HG03520 (cell line): ENCODE measurements around the gene GTF2H2.
"Not testable (repeated sequence)": the region's sequence is repeated elsewhere in the genome, so short reads cannot be mapped to it uniquely, and the experiment has no call there.

Source experiments
- ATAC-seq: cut with Tn5 transposase; IDR thresholded peaks from one replicate; pipeline ENCODE4 v1.9.1; 2021; ENCODE audit warnings: mild to moderate bottlenecking, moderate library complexity; ENCODE audit not compliant: unreplicated experiment

Gene GTF2H2

DNA sequence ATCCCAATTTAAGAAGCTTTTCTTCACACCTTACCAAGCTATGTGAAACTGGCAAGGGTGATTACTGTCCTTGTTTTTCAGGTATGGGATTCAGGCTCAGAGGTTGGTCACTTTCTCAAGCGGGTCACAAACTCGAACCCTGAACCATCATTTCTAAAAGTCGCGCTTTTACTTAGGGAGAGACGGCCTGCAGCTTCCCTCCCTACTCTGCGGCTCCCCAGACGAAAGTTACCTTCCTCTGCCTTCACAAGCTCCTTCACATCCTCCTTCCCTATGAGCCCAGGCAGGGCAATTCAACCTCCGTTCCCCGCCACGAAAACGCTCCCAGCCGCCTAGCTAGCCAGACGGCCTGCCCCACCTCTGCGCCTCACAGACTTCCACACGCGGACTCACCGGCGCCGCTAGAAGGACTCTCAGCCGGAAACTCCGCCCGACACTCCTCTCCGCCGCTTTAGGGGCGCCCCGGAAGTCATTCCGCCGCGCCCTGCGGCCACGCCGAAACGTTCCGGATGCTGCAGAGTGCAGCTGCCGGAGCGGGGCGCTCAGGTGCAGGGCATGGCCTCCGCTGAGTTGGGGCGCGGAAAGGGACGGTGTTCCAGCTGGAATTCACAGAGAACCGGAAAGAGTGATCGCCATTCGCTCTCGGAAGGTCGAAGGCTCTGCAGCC is at the start of gene GTF2H2:
GTF2H2 (minus strand) TSS at position 415 of the 667 bp plus-strand sequence. CDS start 4,913 bp downstream, outside the sequence.
- peak; percentile 96 for ATAC-seq

DNA sequence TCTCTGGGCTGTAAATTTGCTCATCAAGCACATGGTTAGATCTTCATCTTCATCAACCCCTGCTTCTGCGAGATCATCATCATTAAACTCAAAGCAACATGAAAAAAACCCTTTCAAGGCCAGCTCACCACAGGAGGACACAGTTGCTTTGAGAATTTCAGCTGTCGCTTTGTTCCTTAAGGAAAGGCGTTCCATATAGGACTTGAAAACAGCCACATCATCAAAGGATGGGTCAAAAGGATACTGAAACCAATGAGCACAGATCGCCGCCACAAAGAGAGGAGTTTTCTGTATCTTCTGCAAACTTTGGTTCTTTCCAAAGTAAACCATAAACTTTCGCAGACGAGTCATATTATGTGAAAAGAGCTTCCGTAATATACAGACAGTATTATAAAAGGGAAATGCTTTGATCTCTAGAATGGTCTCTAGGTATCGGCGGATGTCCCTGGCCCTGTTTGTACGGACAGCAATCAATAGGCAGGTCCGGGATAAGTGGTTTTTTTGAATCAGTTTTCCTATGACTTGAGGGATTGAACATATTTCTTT is 42.3 kb upstream of the GTF2H2 start:
- ATAC-seq = not testable (repeated sequence)

DNA sequence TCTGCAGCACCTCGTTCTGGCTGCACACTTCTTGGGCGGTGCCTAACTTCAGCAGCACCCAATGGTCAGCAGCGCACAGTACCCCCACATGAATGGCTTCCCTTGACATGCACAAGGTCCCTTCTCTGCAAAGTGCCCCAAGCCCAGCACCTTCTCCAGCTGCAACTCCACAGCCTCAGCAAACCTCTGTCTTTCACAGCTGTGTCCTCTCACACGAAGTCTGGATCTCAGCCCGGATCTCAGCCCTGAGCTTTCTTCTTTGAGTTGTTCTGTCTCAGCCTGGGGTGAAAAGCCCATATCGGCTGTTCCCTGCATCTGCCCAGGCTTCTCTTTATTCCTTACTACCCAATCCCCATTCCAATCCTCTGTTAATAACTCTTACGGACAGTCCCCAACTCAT is 32.5 kb upstream of the GTF2H2 start:
- not testable (repeated sequence) for ATAC-seq

DNA sequence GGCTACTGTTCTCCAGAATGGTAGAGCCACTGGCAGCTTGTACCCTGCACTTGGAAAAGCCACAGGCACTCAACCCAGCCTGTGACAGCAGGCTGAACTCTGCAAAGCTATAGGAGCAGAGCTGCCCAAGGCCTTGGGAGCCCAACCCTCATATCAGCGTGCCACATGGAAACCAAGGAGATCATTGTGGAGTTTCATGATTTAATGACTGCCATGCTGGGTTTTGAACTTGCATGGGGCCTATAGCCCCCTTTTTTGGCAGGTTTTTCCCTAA is 30.4 kb upstream of the GTF2H2 start:
- not testable (repeated sequence) for ATAC-seq

DNA sequence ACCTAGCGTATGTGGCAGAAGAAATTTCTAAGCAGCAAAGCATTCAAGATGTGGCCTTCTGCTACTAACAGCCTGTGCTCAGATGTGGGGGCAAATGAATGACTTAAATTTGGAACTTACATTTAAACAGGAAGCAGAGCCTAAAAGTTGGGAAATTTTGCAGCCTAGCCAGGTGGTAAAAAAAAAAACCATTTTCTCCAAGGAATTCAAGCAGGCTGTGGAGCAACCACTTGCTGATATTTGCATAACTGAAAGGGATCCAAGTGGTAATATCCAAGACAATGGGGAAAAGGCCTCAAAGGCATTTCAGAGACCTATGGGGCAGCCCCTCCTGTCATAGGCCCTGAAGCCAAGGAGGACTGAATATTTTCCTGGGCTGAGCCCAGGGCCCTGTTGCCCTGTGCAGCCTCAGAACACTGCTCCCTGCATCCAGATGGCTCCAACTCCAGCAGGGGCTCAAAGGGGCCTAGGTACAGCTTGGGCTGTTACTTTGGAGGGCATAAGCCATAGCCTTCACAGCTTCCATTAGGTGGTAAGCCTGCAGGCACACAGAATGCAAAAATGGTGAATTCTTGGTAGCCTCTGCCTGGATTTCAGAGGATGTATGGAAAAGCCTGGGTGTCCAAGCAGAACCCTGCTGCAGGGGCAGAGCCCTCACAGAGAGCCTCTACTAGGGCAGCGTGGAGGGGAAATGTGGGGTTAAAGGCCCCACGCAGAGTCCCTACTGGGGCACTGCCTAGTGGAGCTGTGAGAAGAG is 29.9 kb upstream of the GTF2H2 start:
- ATAC-seq = not testable (repeated sequence)

DNA sequence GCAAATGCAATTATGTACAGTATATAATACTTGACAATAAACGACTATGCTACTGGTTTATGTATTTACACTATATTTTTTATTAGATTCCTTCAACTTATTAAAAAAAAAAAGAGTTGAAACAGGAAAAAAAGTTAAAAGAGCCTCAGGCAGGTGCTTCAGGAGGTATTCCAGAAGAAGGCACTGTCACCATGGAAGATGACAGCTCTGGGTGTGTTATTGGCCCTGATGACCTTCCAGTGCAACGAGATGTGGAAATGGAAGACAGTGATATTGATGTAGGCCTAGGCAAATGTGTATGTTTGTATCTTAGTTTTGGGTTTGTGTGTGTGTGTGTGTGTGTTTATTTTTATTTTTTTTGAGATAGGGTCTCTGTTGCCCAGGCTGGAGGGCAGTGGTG is 22.3 kb upstream of the GTF2H2 start:
- ATAC-seq = not testable (repeated sequence)

DNA sequence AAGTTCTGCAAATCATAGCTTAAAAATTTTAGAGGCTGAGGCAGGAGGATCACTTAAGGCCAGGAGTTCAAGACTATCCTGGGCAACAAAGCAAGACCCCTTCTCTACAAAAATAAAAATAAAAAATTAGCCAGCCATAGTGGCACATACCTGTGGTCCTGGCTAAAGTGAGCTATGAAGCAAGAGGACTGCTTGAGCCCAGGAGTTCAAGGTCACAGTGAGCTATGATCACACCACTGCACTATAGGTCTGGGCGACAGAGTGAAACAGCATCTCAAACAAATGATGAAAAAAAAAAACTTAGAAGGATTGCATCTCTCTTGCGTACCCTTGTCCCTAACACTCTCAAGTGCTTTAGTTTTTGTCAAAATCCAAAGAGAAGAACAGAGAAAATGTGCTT is 21.3 kb upstream of the GTF2H2 start:
- ATAC-seq = not testable (repeated sequence)

DNA sequence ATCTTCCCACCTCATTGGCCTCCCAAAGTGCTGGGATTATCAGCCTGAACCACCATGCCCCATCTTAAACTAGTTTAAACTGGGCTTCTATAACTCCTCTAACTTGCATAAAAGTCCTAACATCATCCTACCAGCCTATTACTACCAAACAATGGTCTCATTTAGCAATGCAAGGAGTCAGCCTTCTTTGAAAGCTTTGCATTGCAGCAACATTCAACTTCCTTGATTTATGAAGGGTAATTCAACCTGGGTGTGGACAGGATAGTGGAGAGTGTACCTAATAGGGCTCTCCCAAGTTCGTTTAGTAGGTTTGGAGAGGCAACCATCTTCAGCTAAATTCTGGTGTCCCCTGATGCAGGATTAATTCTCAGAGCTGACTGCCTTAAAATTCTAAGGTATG is 18.7 kb upstream of the GTF2H2 start:
- ATAC-seq = not testable (repeated sequence)

DNA sequence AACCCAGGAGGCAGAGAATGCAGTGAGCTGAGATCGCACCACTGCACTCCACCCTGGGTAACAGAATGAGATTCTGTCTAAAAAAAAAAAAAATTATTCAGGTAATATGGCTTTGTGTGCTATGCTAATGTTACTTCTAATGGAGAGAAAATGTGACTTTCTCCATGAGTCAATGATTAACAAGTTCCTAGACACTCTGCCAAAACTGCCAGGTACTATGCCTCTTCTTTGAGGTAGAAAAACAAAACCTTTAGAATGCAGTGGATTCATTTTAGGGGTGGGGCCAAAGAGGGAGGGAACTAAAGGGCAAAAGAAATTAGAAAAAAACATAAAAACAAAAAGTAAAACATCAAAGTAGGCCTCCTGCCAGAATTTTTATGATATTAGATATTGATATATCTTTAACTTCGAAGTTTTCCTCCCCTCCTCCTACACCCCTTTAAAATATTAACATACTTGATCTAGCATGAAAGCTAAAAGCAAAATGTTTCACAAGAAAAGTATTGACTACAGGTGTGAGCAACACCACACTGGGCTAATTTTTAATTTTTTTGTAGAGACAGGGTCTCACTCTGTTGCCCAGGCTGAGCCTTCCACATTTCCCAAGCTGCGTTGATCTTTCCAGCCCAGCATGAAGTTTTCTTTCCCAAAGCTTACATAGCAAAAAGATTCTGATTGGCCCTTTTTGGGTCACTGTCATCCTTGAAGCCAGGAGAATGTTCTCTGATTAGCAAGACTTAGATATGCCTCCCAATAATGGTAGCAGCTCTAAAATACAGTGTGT is 17.0 kb upstream of the GTF2H2 start:
- not testable (repeated sequence) for ATAC-seq

DNA sequence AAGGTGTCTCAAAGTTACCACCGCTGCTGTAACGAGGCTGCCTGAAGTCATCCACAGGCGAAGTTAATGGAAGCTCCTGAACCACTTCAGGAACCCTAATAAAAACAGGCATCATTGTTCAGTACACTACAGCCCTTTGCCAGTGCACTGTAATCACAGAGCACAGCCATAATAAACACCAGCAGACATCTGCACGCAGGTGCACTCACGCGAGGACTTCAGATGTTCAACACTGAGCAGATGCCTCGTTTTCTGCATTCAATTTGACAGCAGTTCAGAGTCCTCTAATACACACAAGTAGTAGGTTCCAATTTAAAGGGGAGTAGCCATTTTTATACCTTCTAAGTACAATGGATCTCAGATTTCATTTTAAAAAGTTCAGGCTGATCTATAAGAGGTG is 15.4 kb upstream of the GTF2H2 start:
- ATAC-seq = not testable (repeated sequence)

DNA sequence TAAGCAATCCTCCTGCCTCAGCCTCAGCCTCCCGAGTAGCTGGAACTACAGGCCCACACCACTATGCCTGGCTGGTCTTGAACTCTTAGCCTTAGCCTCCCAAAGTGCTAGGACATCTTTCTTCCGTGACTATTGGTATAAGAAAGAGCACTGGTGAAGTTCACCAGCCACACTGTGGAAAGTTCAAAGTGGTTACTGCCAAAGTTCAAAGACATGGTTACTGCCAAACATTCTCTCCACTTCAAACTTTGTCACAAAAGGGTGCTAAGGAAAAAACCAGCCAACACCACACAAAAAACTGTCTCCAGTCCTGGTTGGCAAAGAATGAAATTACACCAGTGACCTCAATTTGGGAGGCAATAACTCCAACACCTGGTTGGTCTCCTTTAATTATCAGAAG is 14.9 kb upstream of the GTF2H2 start:
- not testable (repeated sequence) for ATAC-seq

DNA sequence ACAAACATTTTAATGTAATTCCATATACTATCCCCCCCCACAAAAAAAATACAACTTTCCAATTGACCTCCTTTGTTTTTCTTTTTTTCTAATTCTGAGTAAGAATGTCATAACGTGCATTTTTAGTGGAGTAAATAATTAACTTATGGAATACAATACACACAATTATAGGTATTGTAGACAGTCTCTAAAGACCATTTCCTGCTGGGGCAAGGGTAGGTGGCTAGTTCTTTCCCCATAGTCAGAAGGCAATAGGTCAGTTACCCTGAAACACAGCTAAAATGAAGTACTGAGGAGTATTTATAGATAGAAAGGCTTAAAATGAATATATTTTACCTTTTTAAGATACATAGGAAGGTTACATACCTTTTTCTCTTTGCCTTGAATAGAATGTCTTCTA is 6.2 kb downstream of the GTF2H2 start:
- not testable (repeated sequence) for ATAC-seq

DNA sequence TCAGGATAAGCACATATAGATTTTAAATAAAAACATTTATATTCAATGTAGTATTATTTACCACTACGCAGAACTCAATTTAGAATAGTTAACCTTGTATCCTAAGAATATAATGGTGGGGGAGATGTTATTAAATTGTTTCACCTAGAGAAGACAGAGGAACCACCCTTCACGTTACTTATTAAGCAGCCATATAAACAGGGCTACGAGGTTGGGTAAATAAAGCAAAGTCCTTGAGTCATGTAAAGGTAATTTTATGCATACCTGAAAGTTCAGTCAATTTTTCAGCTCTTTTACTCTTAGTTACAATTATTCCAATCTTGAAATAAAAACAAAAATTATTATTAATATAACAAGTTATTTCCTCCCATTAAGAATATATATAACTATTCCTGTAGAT is 8.1 kb downstream of the GTF2H2 start:
- not testable (repeated sequence) for ATAC-seq

DNA sequence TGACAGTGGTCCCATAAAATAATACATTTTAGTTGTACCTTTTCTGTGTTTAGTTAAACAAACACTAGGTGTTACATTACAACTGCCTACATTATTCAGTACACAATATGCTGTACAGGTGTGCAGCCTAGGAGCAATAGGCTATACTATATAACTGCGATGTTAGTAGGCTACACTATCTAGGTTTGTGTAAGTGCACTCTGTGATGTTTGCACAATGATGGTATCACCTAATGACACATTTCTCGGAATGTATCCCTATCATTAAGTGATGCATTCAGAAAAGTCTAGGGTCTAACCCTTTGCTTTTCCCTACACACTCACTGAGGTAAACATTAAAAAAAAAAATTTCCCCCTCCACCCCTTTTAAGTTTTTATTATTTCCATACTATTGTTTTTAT is 22.7 kb downstream of the GTF2H2 start:
- not testable (repeated sequence) for ATAC-seq

DNA sequence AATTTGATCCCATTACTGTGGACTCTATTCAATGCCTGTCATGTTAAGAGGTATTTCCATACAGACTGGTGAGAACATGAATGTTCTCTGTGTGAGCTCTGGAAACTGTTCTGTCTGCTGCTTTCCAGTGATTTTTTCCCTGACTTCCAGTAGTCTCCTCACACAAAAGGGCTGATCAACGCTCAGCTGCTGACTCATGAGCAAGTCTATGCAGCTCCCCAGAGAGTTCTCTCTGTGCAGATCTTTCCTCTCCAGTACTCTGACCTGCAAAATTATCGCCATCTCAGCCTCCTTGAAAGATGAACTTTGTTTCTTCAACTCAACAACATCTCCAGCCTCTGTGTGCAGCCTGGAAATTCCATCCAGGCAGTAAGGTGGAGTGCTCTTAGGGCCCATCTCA is 23.3 kb downstream of the GTF2H2 start:
- ATAC-seq = not testable (repeated sequence)

DNA sequence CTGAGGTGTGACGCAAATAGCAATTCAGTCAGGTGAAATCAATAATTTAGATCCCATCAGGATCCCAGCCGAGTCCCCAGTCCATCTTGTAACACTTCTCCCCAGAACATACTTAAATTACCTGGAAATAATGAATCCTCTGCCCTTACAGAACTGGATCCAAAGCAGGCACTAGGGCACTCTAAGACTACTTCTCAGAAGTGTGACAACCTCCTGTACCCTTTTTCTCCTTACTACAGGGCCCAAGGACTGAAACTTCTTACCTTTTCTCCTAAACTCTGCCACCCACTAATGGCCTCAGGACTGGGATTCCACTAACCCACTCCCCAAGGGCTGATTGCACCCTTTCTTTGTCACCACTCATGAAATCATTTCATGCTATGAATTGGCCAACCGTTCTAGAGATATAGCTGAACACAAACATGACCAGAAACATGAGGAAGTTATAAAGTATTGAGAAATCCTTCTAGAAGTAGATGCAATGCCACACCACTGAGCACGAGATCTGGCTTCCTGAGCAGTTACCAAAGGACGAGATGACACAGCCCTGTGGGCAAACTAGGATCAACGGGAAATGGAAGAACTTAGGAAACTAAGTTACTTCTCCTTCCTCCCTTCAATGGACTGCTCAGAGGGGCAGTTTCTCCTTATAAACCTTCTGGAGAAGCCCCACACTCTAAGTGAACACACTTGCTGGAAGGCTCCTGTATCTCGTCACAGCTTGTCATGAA is 36.3 kb downstream of the GTF2H2 start:
- ATAC-seq = not testable (repeated sequence)

DNA sequence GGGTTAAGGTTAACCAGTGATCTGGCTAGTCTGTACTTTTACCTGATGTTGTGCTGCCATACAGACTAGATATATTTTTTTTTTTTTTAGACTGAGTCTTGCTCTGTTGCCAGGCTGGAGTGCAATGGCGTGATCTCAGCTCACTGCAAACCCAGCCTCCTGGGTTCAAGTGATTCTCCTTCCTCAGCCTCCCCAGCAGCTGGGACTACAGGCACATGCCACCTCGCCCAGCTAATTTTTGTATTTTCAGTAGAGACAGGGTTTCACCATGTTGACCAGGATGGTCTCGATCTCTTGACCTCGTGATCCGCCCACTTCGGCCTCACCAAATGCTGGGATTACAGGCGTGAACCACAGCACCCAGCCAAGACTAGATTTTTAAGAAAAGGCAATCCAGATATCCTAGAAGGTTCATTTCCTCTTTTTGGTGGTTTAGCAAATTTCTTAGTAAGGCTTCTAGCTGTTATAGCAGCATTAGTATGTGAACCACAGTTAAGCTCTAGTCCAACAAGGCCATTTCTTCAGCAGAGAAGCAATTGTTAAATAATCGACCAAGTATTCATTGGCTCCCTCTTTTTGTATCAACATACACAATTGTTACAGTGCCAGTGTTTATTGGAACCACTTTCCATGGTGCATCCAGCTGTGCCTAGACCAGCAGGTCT is 42.1 kb downstream of the GTF2H2 start, which contains the start of gene NAIP:
NAIP (minus strand) TSS at position 51 of the 665 bp plus-strand sequence. CDS start 12,424 bp downstream, outside the sequence.
- peak; percentile 64 for ATAC-seq

DNA sequence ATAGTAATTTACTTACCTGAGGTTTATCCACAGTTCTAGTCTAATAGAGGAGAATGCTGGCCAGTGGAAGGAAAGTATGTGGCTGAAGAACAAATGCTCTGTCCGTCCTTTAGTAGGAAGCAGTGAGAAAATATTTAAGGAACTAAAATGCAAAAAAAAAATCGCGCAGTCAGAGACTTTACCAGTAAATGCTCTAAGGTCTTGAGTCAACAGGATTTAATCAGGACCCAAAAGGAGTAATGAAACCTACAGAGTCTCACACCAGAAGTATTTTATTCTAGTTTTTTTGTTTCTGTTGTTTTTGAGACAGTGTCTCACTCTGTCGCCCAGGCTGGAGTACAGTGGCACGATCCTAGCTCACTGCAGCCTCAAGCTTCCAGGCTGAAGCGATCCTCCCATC is 46.8 kb downstream of the GTF2H2 start:
- not testable (repeated sequence) for ATAC-seq

DNA sequence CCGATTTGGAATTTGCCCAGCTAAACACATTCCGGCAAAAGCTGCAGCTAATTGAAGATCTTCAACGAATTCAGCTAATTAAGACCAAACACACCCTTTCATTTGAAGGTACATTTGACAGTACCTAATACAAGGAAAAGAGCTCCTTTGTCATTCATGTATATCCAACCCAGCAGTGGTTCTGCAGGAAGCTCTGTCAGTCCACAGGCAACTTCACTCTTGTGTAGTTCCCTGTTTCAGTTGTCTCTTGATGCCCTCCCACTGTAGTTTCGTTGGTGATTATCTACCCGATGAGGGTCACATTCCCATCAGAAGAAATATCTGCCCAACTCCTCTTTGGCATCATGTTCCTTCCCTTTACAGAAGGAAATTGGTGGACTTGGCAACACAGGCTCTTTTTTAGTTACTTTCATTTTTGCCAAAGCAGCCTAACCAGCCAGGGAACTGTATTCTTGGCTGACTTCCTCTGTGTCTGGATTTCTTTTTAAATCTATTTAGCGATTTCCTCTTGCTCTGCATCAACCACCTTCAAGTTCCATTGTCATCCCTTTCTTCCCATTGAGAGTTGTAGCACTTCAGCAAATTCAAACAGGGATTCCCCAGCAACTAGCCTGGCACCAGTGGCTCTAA is 49.0 kb downstream of the GTF2H2 start:
- not testable (repeated sequence) for ATAC-seq

DNA sequence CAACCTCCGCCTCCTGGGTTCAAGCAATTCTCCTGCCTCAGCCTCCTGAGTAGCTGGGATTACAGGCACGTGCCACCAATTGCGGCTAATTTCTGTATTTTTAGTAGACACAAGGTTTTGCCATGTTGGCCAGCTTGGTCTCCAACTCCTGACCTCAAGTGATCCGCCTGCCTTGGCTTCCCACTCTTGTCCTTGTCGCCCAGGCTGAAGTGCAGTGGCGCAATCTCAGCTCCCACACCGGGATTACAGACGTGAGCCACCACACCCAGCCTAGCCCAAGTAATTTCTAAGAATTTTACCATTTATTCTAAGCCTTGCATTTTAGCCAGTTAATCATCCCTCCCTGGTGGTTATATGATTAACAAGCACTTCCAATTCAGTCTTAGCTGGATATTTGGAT is 53.3 kb downstream of the GTF2H2 start:
- no peak for ATAC-seq
